BE2C (cell line): Measurements from ENCODE around the gene ARFGAP3.

ENCODE experiments used
- DNase-seq: peaks from one replicate; pipeline ENCODE4 v3.0.0-alpha.2; 2020
- H3K27me3 ChIP-seq: fragments of 250-450 bp; sonication (Bioruptor Pico); 2 replicates; pipeline ENCODE4 v1.5.1; 2020; ENCODE audit warnings: mild to moderate bottlenecking
- H3K36me3 ChIP-seq: fragments of 250-450 bp; sonication (Bioruptor Pico); 2 replicates; pipeline ENCODE4 v1.5.1; 2020; ENCODE audit warnings: mild to moderate bottlenecking
- H3K4me1 ChIP-seq: fragments of 250-450 bp; sonication (Bioruptor Pico); 2 replicates; pipeline ENCODE4 v1.5.1; 2020
- H3K4me3 ChIP-seq: 2 replicates; pipeline ENCODE4 v1.5.1; 2011; ENCODE audit warnings: low read depth, low read length
- H3K9me3 ChIP-seq: fragments of 250-450 bp; sonication (Bioruptor Pico); 2 replicates; pipeline ENCODE4 v1.5.1; 2020
- CTCF ChIP-seq: IDR thresholded peaks from 2 replicates; pipeline ENCODE4 v1.5.1; 2012; ENCODE audit warnings: mild to moderate bottlenecking, low read depth, low read length

ARFGAP3 gene

DNA sequence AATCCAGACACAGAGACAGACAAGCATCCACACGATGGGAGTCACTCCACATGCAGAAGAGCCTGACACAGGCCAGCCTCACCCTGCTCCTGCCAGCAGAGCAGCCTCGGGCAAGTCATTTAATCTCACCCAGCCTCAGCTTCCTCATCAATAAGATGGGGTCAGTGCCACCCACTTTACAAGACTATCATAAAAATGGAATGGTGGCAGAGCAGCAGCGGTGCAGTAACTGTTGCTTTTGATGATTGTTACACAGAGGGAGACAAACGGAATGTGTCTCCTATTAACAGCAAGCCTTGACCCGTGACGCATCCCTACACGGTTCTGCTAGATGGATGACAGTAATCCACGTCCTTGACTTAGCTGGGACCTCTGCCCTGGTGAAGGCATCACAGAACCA lies 26.0 kb upstream of the ARFGAP3 start:
- Histone ChIP-seq H3K36me3 (peaks cover 16% of the 10 kb centered on the region), H3K27me3 (no peaks in the 10 kb centered on the region), H3K9me3 (no peaks in the 10 kb centered on the region), H3K4me3 (no peak overlapping the region), H3K4me1 (no peaks in the 10 kb centered on the region)
- TF ChIP-seq CTCF, result no peak
- no peak for DNase-seq

GRCh38 chr22:42881982-42882656 lies 25.0 kb upstream of the ARFGAP3 start:
- TF ChIP-seq CTCF, result no peak
- DNase-seq, result no peak
- Histone ChIP-seq H3K4me3 (no peak overlapping the region), H3K27me3 (no peaks in the 10 kb centered on the region), H3K36me3 (peaks cover 15% of the 10 kb centered on the region), H3K4me1 (no peaks in the 10 kb centered on the region), H3K9me3 (no peaks in the 10 kb centered on the region)

GRCh38 chr22:42881298-42881697 lies 24.2 kb upstream of the ARFGAP3 start:
- TF ChIP-seq CTCF, result no peak
- Histone ChIP-seq H3K4me3 (no peak overlapping the region), H3K36me3 (peaks cover 15% of the 10 kb centered on the region), H3K9me3 (no peaks in the 10 kb centered on the region), H3K4me1 (no peaks in the 10 kb centered on the region), H3K27me3 (no peaks in the 10 kb centered on the region)
- DNase-seq, result no peak

- Histone ChIP-seq H3K4me1 (no peaks in the 10 kb centered on the region), H3K36me3 (peaks cover 19% of the 10 kb centered on the region), H3K4me3 (no peak overlapping the region), H3K9me3 (no peaks in the 10 kb centered on the region), H3K27me3 (no peaks in the 10 kb centered on the region)
- peak; percentile 23; the same call in 1 of the 2 replicates for TF ChIP-seq CTCF
- no peak for DNase-seq
Observed at GRCh38 chr22:42880815-42881214, 23.7 kb upstream of the ARFGAP3 start.

DNA sequence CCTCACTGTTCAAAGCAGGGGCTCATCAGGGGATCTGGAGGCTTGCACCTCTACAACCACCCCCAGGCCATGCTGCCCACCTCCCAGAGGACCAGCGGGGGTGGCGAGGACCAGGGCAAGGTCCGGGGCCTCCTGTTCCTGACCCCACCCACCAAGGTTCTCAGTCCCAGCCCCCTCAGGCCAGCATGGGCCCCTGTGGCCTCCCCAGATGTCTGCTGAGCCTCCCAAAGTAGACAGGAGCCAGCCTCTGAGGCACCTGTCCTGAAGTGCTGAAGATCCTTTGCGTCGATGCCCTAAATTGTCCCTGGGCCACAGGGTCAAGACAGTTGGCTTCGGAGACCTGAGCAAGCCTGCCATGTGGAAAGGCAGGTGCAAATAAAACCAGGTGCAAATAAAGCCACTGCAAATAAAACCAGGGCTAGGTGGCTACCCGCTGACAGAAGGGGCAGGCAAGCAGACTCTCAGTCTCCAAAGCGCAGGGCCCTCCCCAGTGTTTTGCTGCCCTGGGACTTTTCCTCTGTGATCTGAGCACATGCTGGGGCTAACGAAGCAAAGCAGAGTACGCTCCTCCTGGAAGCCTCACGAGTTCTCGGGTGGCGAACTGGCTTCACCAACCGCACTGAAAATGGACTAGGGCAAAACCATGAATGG lies 22.4 kb upstream of the ARFGAP3 start:
- H3K4me1 ChIP-seq, result no peaks in the 10 kb centered on the region
- no peaks in the 10 kb centered on the region for H3K9me3 ChIP-seq
- no peak for TF ChIP-seq CTCF
- peaks cover 19% of the 10 kb centered on the region for H3K36me3 ChIP-seq
- no peak for DNase-seq
- H3K4me3 ChIP-seq, result no peak overlapping the region
- no peaks in the 10 kb centered on the region for H3K27me3 ChIP-seq
